Measurements from ENCODE around the gene IQCF6.

DNA sequence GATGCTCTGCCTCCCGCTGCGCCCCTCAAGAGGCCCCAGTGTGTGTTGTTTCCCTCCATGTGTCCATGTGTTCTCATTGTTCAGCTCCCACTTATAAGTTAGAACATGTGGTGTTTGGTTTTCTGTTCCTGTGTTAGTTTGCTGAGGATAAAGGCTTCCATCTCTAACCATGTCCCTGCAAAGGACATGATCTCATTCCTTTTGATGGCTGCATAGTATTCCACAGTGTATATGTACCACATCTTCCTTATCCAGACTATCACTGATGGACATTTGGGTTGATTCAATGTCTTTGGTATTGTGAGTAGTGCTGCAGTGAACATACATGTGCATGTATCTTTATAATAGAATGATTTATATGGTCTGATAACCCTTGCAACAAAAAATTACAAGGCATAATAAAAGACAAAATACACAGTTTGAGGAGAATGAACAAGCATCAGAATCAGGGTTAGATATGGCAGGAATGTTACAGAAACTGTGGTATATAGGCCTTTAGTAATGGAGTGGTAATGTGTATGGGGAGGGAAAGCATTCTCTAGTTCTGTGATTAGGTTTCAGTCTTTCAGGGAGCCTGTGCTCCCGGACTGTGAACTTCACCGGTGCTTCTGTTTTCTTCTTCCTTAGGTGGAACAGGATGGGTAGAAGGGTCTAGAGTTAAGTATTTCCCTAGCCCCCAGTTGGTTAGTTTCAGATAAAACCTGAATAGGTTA lies 45.0 kb downstream of the IQCF6 start:
- TF ChIP-seq, protein P1, sequence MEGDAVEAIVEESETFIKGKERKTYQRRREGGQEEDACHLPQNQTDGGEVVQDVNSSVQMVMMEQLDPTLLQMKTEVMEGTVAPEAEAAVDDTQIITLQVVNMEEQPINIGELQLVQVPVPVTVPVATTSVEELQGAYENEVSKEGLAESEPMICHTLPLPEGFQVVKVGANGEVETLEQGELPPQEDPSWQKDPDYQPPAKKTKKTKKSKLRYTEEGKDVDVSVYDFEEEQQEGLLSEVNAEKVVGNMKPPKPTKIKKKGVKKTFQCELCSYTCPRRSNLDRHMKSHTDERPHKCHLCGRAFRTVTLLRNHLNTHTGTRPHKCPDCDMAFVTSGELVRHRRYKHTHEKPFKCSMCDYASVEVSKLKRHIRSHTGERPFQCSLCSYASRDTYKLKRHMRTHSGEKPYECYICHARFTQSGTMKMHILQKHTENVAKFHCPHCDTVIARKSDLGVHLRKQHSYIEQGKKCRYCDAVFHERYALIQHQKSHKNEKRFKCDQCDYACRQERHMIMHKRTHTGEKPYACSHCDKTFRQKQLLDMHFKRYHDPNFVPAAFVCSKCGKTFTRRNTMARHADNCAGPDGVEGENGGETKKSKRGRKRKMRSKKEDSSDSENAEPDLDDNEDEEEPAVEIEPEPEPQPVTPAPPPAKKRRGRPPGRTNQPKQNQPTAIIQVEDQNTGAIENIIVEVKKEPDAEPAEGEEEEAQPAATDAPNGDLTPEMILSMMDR (IDR thresholded peaks at IDR 0.05) = no peak
- TF ChIP-seq POLR2A (IDR thresholded peaks at IDR 0.05) (no peak), POLR2AphosphoS5 (IDR thresholded peaks at IDR 0.05) (no peak), EP300 (IDR thresholded peaks at IDR 0.05) (no peak)

Data from gastroesophageal sphincter (tissue), 3 donors.